HG03159 (cell line): ENCODE measurements around the gene ADCY7.

ENCODE experiments used
- ATAC-seq: cut with Tn5 transposase; IDR thresholded peaks from one replicate; pipeline ENCODE4 v1.9.1; 2021; ENCODE audit warnings: mild to moderate bottlenecking, moderate library complexity; ENCODE audit not compliant: unreplicated experiment

Gene ADCY7

GRCh38 chr16:50247906-50248608 is 18.3 kb upstream of the ADCY7 start:
- ATAC-seq = no peak

GRCh38 chr16:50248845-50249244 is 17.5 kb upstream of the ADCY7 start:
- no peak for ATAC-seq

- no peak for ATAC-seq
Measured at GRCh38 chr16:50251375-50252081, 14.8 kb upstream of the ADCY7 start.

- ATAC-seq = no peak
Measured at GRCh38 chr16:50252082-50252611, 14.2 kb upstream of the ADCY7 start.

GRCh38 chr16:50252874-50253513 is 13.4 kb upstream of the ADCY7 start:
- ATAC-seq = no peak

- no peak for ATAC-seq
Measured at GRCh38 chr16:50253514-50253910, 12.8 kb upstream of the ADCY7 start.

GRCh38 chr16:50254072-50254471 is 12.3 kb upstream of the ADCY7 start:
- ATAC-seq = no peak

GRCh38 chr16:50255538-50255937 is 10.8 kb upstream of the ADCY7 start:
- no peak for ATAC-seq

GRCh38 chr16:50256604-50257003 is 9.7 kb upstream of the ADCY7 start:
- ATAC-seq = no peak

- no peak for ATAC-seq
Measured at GRCh38 chr16:50257876-50258275, 8.5 kb upstream of the ADCY7 start.

- ATAC-seq = no peak
Measured at GRCh38 chr16:50259334-50260205, 6.8 kb upstream of the ADCY7 start.

GRCh38 chr16:50260206-50261159 is 5.9 kb upstream of the ADCY7 start:
- no peak for ATAC-seq

GRCh38 chr16:50261160-50261706 is 5.1 kb upstream of the ADCY7 start:
- ATAC-seq = no peak

GRCh38 chr16:50261707-50262235 is 4.6 kb upstream of the ADCY7 start:
- no peak for ATAC-seq

GRCh38 chr16:50263060-50263909 is 3.1 kb upstream of the ADCY7 start:
- no peak for ATAC-seq

GRCh38 chr16:50263940-50264929 is 2.1 kb upstream of the ADCY7 start:
- ATAC-seq = no peak

- ATAC-seq = no peak
Measured at GRCh38 chr16:50265260-50265659, 1.1 kb upstream of the ADCY7 start.
